ENCODE data around the gene QKI.
"Not testable (repeated sequence)": the region's sequence is repeated elsewhere in the genome, so short reads cannot be mapped to it uniquely, and the experiment has no call there.

The QKI gene

GRCh38 chr6:163583558-163583957 lies 169.0 kb downstream of the QKI start:
- DNase-seq = no peak

GRCh38 chr6:163585932-163586437 lies 171.5 kb downstream of the QKI start:
- DNase-seq = peak; percentile 94

- DNase-seq = no peak
Observed at GRCh38 chr6:163586888-163587287, 172.4 kb downstream of the QKI start.

GRCh38 chr6:163588220-163588919 lies 173.9 kb downstream of the QKI start:
- DNase-seq = peak; percentile 57

GRCh38 chr6:163589387-163589786 lies 174.9 kb downstream of the QKI start:
- no peak for DNase-seq

- not testable (repeated sequence) for DNase-seq
Observed at GRCh38 chr6:163590132-163590531, 175.6 kb downstream of the QKI start.

- DNase-seq = no peak
Observed at GRCh38 chr6:163592872-163593271, 178.4 kb downstream of the QKI start.

- DNase-seq = no peak
Observed at GRCh38 chr6:163596174-163596573, 181.7 kb downstream of the QKI start.

- DNase-seq = no peak
Observed at GRCh38 chr6:163599136-163599535, 184.6 kb downstream of the QKI start.

GRCh38 chr6:163599684-163600083 lies 185.2 kb downstream of the QKI start:
- no peak for DNase-seq

GRCh38 chr6:163600331-163600730 lies 185.8 kb downstream of the QKI start:
- no peak for DNase-seq

- no peak for DNase-seq
Observed at GRCh38 chr6:163600781-163601180, 186.3 kb downstream of the QKI start.

- no peak for DNase-seq
Observed at GRCh38 chr6:163602851-163603250, 188.3 kb downstream of the QKI start.

- DNase-seq = no peak
Observed at GRCh38 chr6:163603395-163603794, 188.9 kb downstream of the QKI start.

GRCh38 chr6:163605385-163606097 lies 191.0 kb downstream of the QKI start:
- no peak for DNase-seq

GRCh38 chr6:163607792-163608191 lies 193.3 kb downstream of the QKI start:
- no peak for DNase-seq

- no peak for DNase-seq
Observed at GRCh38 chr6:163608204-163608644, 193.7 kb downstream of the QKI start.

GRCh38 chr6:163612200-163612599 lies 197.7 kb downstream of the QKI start:
- DNase-seq = no peak

GRCh38 chr6:163613025-163613424 lies 198.5 kb downstream of the QKI start:
- no peak for DNase-seq

- no peak for DNase-seq
Observed at GRCh38 chr6:163613668-163614067, 199.2 kb downstream of the QKI start.

- DNase-seq = no peak
Observed at GRCh38 chr6:163616452-163616851, 201.9 kb downstream of the QKI start.

GRCh38 chr6:163617549-163617948 lies 203.0 kb downstream of the QKI start:
- no peak for DNase-seq

- no peak for DNase-seq
Observed at GRCh38 chr6:163620101-163620500, 205.6 kb downstream of the QKI start.

Measured in fibroblast of skin of back (primary cell).